CD4-positive, alpha-beta T cell treated with Interleukin-6 for 4 hours (primary cell): ENCODE measurements around the gene BORCS5.
"Not testable (repeated sequence)": the region's sequence is repeated elsewhere in the genome, so short reads cannot be mapped to it uniquely, and the experiment has no call there.

ENCODE experiments used
- DNase-seq: peaks from one replicate; pipeline ENCODE4 v3.0.0-alpha.2; 2020; ENCODE audit warnings: mixed read lengths

Gene BORCS5

DNA sequence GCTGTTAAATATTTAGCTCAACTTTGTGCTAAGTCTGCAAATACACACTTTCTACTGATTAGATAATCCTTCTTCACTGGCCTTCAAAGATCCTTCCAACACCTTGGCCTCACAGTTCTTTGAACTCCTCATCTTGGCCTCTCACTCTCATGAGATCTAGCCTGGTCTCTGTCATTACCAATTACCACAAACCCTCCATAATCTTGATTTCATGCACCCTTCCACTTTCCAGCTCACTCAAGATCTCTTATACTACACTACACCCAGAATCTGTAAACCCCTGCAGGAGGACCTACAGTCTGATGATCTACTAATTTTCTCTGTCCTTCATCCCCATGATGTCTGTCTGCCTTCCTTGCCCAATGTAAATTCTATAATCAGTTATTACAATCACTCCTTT, 134.7 kb downstream of the BORCS5 start:
- no peak for DNase-seq

DNA sequence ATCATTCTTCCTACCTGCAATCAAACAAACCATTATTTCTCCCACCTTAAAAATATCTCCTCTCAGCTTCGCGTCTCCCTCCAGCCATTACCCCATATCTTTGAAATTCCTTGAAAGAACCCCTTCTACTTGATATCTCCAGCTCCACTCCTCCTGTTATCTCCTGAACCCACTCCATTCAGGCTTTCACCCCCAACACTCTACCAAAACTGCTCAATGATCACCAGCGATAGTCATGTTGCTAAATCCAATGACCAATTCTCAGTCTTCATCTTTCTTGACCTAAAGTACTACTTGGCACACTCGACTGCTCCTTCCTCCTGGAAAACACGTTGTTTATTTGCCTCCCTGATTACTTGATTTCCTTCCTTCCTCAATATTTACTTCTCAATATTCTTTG, 135.7 kb downstream of the BORCS5 start:
- DNase-seq = no peak

DNA sequence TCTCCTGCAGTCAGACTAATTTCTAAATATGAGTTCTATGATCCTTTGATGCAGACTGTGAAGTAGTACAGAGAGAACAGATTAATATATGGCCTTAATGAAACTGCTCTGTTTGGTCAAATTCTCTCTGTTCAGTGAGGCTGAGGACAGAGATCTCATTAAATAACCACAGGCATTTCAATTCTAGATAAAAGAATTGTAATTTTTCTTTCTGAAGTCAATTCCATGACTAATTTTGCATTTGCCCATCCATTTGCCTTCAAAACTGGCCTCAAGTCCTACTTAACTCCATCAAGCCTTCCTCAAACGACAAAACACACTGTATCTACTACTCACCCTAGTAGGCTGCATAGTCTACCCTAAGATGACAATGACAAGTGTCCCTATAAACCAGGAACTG, 138.7 kb downstream of the BORCS5 start:
- DNase-seq = no peak

DNA sequence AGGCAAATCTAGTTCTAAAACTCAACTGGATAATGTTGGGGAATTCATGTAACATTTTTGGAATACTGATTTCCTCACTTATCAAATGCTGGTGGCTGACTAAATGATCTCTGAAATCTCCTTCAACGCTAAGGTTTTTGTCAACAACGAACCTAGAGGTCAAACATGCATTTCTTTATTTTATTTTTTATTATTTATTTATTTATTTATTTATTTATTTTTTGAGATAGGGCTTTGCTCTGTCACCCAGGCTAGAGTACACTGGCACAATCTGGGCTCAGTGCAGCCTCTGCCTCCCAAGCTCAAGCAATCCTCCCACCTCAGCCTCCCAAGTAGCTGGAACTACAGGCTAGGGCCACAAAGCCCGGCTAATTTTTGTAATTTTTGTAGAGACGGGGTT, 141.3 kb downstream of the BORCS5 start:
- no peak for DNase-seq

DNA sequence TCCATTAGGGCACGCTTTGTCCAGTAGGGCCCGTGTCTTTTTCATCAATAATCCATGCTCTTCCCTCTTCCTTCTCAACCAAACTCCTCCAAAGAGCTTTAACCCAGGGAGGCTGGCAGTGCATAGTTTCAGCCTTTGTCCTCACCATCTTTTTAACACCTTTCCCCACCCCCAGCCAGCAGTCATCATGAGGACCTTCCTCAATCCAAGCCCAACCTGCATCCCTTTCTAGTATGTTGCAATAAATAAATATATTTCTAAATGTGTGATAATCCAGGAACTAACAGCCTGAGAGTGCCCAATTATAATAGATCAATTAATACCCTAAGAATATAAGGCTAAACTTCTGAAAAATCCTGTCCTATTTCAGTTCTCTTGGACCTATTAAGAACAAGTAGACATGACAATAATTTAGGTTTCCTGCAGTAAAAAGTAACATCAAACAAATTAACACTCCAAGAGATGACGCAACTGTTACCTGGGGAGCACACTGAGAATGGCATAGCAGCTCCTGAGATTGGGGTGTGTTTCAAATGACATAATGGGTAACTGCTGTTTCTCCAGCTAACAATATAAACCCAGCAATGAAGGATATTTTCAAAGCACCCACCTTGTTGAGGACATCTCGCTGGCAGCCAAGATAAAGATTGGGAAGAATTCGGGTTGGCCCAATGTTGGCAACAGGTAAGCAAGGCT, 143.2 kb downstream of the BORCS5 start:
- DNase-seq = no peak

DNA sequence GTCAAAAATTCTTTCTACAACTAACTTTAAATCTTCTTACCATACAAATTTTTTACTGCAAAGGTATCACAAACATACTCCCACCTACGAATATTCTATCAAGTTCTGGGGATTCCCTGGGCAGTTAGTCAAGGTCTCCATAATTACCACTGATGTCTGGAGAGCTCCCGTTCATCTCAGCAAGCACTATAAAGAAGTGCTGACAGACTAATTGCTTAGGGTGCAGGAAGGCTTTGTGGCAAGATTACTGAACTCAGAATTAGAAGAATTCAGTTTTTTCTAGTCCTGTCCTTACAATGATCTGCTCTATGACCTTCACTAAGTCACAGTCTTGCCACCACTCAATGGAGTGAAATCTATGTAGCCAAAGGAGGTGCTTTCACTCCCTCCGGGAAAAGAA, 144.2 kb downstream of the BORCS5 start:
- DNase-seq = no peak

DNA sequence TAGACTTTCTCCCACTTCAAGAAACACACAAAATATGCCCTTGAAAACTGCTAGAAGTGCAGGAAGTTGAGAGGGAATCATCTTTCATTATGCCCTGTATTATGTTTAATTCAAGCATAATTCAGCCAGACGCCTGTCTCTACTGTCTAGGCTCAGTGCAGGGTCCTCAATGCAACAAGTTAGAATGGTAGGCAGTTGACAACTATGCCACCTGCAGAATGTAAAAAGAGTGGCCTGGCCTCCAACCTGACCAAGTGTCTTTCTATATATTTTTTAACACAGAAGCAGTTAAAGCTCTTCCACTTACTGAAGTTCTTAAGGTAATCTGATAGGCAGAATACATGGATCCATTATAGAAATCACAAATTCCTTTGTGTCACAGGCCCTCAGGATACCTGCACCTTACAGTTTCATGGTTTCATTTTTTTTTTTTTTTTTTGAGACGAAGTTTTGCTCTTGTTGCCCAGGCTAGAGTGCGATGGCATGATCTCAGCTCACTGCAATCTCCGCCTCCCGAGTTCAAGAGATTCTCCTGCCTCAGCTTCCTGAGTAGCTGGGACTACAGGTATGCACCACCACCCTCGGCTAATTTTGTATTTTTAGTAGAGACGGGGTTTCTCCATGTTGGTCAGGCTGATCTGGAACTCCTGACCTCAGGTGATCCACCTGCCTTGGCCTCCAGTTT, 145.4 kb downstream of the BORCS5 start:
- DNase-seq = not testable (repeated sequence)

DNA sequence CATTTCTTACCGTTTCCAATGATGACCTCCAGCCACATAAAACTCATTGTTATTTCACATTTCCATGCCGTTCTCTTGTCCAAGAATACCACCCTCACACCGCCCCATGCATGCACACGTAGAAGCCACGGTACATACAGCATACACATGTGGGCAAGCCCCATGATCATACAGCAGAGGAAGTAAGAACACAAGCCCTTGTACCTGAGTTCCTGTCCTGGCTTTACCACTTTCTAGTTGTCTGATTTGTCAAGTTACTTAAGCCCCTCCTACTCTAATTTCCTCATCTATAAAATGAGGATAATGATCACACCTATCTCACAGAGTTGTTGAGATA, 145.9 kb downstream of the BORCS5 start:
- peak; percentile 19 for DNase-seq

DNA sequence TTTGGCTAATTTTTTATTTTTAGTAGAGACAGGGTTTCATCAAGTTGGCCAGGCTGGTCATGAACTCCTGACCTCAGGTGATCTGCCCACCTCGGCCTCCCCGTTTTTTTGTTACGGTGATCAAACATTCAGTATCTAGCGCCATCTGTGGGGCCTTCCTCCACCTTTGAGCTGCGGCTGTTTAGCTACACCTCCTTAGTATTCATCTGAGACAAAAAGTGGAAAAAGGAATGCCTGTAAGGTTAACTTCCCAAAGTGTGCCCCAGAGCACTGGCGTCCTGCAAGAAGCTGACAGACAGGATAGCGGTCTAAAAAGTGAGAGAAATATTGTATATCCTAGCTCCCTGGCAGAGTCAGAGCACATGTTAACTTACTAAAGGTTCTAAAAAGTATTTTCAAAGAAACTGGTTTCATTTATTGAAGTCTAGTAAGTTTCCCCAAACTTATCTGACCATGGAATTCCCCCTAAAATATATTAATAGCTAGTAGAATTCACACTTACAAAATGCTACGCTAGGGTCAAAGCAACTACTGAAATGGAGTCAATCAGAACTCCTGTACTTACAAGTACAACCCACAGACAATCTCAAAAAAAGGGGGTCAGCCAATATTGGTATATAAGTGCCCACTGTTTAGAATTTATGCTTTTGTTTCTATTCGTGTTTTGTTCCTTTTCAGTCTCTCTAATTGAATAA, 146.7 kb downstream of the BORCS5 start:
- peak; percentile 53 for DNase-seq

DNA sequence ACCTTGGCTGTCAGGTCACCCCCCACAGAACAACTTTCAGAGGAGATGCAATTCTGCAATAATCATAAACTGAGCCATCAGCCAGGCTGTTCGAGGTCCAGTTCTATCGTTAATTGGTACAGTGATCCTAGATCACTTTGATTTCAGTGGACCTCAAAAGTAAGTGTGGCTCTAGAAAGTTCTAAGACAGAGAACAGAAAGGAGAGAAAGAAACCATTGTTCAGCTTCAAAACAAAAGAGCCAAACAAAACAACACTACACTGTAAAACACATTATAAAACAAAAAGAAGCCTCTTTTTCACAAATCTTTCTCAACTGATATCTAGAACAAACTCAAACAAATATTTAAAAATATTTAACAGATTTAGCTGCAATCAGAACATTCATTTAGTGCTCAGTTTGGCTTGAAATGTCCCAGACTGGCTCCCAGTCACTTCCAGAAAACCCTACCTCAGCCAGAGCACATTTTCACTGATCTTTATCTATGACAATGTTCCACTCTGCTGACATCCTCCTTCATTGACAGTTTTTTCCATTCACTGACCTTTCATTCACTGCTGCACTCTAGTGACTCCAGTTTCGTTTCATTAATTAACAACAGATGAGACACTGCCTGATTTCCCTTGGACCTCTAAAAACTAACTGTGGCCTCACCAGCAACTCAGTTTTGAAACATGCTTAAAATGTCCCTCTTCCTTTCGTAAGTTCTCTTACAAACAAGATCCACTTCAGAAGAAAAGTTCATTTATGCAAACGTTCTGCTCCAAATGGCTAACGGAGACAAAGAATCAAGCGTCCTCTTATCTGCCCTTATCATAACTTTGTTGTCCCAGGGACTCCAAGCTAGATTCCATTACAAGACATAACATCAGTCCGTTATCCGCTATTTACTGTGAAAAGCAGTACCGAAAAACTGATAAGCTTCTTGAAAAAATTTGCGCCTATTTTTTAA, 148.9 kb downstream of the BORCS5 start:
- DNase-seq = no peak

DNA sequence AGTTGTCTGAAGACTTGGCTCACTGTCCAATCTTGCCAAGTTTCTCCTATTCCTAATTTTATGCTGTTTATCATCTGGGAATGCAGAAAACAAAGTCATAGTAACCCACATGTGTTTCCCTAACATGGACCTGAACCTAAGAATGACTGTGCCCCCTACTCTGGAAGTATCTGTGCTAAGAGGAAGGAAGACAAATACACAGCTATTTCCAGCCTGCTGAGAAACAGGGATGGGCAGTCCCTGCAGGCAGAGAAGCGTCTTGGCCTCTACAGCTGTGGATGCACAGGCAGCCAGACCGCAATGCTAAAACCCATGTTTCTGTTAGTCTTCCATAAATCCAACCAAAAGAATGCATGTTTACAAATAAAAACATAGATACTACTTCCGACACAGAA, 149.6 kb downstream of the BORCS5 start:
- DNase-seq = no peak

DNA sequence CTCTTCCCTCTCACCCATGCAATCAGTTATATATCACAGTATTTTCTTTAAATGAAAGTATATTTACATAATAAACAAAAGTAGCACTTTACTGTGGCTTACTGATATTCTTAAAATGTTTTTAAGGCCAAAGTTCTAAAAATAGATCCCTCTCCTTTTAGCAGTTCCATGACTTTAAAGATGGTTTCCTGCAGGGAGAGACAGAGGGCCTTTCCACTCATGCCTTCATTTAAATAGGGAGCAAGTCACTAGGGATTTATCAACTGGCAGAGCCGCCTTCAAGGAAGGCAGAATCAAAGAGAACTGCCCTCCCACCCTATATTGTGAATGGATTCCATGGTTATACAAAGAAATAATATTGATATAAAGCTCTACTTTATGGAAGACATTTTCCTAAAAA, 150.2 kb downstream of the BORCS5 start:
- no peak for DNase-seq

DNA sequence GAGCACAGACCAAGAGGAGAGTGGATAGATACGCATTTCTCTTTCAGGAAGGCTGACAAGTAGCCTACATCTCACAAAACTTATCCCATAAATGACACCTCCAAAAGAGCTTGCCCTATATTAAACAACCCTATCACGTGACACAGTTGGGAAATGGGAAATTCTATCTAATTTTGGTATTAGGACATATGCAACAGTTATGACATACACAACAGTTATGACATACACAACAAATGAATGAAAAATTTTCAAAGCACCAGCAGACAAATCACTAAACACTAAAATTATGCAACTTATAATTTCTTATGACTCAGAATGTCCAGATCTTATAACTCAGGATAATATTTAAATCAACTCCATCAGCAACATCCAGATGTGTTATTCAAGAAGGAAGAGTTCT, 151.7 kb downstream of the BORCS5 start:
- no peak for DNase-seq

DNA sequence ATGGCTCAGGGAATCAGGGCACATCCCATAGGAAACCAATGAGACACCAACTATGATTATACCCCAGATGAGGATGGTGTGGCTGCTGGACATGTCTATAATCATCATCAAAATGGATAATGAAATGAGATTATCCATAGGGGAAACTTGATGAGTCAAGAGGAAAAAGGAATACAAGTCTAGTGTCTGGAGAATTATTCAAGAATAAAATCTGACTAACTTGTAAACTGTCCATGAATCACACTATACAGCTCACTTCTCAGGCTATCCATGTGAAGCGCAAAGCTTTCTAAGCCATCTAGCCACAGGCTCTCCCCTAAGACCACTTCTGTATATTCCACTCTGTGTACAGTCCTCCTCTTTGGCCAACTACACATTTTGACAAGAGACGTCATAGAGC, 153.3 kb downstream of the BORCS5 start:
- no peak for DNase-seq

DNA sequence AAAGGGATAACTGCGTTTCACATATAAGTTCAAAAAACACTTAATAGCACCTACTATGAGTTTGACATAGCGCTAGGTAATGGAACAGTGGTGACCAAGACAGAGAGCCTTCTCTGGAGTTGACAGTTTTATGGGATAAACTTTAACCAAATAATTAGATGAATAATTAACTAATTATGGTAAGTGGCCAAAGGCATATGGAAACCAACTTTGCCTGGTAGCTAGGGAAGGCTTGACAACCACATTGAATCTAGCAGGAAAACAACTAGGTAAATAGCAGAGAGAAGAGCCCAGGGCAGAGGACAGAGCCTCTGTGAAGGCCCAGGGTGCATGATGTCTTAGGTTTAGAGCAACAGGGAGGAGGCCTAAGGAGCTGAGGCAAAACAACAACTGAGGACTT, 153.7 kb downstream of the BORCS5 start:
- DNase-seq = no peak

DNA sequence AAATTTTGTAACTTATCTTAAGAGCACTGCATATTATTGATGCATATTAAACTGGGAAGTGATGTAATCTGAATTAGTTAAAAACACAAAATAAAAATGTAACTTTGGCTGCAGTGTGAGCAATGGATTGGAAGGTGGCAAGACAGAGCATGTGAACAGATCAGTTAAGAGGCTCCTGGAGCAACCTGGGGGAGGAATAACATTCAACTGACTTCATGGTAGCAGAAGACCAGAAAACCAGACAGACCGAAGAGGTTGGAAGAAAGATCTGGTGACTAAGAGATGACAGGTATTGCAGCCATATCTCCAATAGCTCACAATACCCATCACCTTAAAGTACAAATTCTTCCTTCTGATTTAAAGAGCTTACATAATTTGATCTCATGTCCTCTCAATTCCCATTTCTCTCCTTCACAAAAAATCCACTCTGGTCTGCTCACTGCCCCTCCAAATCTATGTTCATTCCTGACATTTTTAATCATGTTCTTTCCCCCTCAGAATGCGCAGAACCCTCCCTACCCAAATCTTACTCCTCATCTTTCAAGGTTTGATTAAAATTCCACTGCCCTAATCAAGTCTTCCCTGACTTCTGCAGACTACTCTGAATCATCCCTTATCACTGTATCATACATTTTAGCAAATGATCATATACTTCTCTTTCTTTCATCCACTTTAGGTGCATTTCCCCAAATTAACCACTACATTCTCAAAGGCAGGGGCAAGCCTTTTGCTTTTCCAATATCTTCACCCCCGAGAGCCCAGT, 154.3 kb downstream of the BORCS5 start:
- no peak for DNase-seq

DNA sequence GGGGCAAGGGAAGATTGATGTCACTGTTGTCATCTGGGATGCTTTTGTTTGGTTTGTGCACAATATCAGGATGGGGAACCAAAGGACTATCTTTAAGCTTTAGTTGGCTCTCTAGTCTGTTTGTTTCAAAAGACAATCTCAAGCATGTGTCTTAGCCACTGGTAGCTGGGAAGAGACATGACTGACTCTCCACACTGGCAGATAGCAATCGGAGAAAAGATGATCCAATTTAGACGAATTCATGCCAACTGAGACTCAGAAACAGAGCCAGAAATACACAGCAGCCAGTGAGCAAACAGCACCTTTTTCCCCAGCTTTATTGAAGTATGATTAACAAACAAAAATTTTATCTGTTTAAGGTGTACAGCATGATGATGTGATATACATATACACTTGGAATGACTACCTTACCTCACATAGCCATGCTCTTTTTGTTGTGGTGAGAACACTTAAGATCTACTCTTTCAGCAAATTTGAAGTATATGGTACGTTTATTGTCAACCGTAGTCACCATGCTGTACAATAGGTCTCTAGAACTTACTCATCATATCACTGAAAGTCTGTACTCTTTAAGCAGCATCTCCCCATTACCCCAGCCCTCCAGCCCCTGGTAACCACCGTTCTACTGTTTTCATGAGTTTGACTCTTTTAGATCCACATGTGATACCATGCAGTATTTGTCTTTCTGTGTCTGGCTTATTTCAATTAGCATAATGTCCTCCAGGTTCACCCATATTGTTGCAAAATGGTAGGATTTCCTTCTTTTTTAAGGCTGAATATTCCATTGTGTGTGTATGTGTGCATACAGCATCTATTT, 155.2 kb downstream of the BORCS5 start:
- no peak for DNase-seq

DNA sequence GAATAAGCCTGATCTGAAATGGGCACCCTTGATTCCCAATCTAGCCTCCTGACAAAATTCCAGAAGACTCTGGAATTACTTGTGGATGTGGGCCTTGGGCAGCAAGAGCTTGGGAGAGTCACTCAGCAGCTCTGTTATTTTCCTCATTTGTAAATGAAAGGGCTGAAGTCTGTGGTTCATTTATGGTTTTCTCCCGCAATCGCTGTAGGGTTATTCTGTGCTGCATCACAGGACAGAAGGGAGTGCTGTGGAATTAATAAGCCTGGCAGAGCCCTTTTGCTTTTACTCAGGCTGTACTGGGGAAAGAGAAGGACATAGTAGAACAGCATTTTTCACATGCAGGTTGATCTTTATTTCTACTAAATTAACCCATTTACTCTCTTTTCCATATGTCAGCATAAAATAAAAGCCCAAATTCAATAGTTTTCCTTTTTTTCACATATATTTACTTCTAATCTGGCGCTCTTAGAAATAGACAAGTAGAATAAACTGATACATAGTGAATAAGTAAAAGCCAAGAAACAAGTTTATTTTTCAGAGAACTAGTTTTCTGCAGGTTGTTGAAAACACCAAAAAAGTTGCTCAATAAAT, 156.6 kb downstream of the BORCS5 start:
- no peak for DNase-seq

DNA sequence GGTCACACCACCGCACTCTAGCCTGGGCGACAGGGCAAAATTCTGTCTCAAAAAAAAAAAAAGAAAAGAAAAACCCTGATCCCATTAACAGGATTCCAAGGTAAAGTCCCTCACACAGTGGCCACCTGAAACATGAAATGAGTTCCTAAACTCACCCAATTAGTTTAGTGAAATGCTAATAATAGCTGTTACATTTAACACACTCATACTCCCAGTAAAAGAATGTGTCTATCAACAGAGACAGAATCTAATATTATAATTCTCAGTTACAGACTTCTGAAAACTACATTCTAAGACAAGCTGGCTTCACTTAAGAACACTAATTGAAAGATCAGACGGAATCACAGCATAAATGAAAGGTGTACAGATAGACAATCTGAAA, 161.6 kb downstream of the BORCS5 start:
- no peak for DNase-seq

DNA sequence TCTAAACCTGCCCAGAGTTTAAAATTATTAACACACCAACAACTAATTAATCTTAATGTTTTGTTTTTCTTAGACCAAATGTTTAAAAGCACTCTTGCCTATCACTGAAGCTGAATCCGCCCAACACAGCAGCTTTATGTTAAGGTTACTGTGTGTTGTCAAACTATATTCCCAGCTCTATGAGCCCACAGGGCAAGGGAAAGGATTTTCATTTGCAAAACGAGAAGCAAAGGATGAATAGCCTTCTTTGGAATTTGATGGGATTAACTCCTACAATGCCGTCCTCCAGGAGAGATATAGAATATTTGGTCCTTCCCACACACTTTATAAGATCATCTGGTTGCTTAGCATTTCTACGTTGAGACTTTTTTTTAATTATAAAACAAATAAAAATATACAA, 162.0 kb downstream of the BORCS5 start:
- DNase-seq = no peak
